CD4-positive, alpha-beta T cell treated with Interleukin-17A for 1 hour (primary cell): Measurements from ENCODE around the gene PTGER4.
"Not testable (repeated sequence)": the region's sequence is repeated elsewhere in the genome, so short reads cannot be mapped to it uniquely, and the experiment has no call there.

Experiments used
- DNase-seq: peaks from one replicate; pipeline ENCODE4 v3.0.0-alpha.2; 2020

Gene PTGER4

GRCh38 chr5:40679913-40680681, at the start of gene PTGER4:
TSS of gene PTGER4 (plus strand) at chr5:40679915. CDS start at chr5:40680994, 1,079 bp downstream.
- no peak for DNase-seq

- no peak for DNase-seq
Measured at GRCh38 chr5:40630126-40630525, 49.6 kb upstream of the PTGER4 start.

GRCh38 chr5:40631236-40631635, 48.5 kb upstream of the PTGER4 start:
- no peak for DNase-seq

- no peak for DNase-seq
Measured at GRCh38 chr5:40634154-40634553, 45.6 kb upstream of the PTGER4 start.

- no peak for DNase-seq
Measured at GRCh38 chr5:40634593-40634992, 45.1 kb upstream of the PTGER4 start.

- DNase-seq = not testable (repeated sequence)
Measured at GRCh38 chr5:40639531-40639930, 40.2 kb upstream of the PTGER4 start.

GRCh38 chr5:40646266-40646665, 33.4 kb upstream of the PTGER4 start:
- no peak for DNase-seq

GRCh38 chr5:40648150-40648549, 31.6 kb upstream of the PTGER4 start:
- DNase-seq = no peak

- peak; percentile 37 for DNase-seq
Measured at GRCh38 chr5:40649463-40650030, 30.2 kb upstream of the PTGER4 start.

- DNase-seq = no peak
Measured at GRCh38 chr5:40651201-40651600, 28.5 kb upstream of the PTGER4 start.

GRCh38 chr5:40652441-40653220, 27.1 kb upstream of the PTGER4 start:
- peak; percentile 48 for DNase-seq

GRCh38 chr5:40653221-40654022, 26.3 kb upstream of the PTGER4 start:
- peak; percentile 63 for DNase-seq

GRCh38 chr5:40654377-40654991, 25.2 kb upstream of the PTGER4 start:
- no peak for DNase-seq

GRCh38 chr5:40655138-40655537, 24.6 kb upstream of the PTGER4 start:
- DNase-seq = peak; percentile 52

- DNase-seq = not testable (repeated sequence)
Measured at GRCh38 chr5:40656091-40656490, 23.6 kb upstream of the PTGER4 start.

- DNase-seq = no peak
Measured at GRCh38 chr5:40656766-40657165, 22.9 kb upstream of the PTGER4 start.

GRCh38 chr5:40660751-40661150, 19.0 kb upstream of the PTGER4 start:
- DNase-seq = no peak

GRCh38 chr5:40665635-40666298, 13.9 kb upstream of the PTGER4 start:
- no peak for DNase-seq

- DNase-seq = no peak
Measured at GRCh38 chr5:40666657-40667056, 13.1 kb upstream of the PTGER4 start.

- DNase-seq = no peak
Measured at GRCh38 chr5:40667161-40667663, 12.5 kb upstream of the PTGER4 start.

- no peak for DNase-seq
Measured at GRCh38 chr5:40669606-40670390, 9.9 kb upstream of the PTGER4 start.
